HG03280 (cell line): Measurements from ENCODE around the gene DPH5.
"Not testable (repeated sequence)": the region's sequence is repeated elsewhere in the genome, so short reads cannot be mapped to it uniquely, and the experiment has no call there.

Experiments used
- ATAC-seq: cut with Tn5 transposase; IDR thresholded peaks from one replicate; pipeline ENCODE4 v1.9.1; 2021; ENCODE audit warnings: mild to moderate bottlenecking, moderate library complexity; ENCODE audit not compliant: unreplicated experiment

DPH5 gene

DNA sequence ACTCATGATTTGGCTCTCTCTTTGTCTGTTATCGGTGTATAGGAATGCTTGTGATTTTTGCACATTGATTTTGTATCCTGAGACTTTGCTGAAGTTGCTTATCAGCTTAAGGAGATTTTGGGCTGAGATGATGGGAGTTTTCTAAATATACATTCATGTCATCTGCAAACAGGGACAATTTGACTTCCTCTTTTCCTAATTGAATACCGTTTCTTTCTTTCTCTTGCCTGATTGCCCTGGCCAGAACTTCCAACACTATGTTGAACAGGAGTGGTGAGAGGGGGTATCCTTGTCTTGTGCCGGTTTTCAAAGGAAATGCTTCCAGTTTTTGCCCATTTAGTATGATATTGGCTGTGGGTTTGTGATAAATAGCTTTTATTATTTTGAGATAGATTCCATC lies 79.5 kb downstream of the DPH5 start:
- ATAC-seq = not testable (repeated sequence)

DNA sequence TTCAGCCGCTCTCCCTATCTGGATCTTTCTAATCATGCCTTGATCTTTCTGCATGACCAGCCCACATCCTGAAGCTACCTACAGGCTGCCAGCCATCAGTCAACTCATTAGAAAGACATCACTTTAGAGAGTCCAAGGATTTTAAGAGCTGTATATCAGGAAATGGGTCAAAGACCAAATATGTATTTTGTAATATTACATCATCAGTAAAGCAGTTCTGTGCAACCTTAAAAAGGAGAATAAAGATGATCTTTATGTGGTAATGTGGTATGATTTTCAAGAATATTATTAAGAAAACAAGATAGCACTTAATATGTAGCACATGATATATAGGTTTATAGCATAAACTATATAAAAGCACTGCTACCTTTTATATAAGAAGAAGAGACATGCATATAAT lies 82.1 kb downstream of the DPH5 start:
- ATAC-seq = no peak

DNA sequence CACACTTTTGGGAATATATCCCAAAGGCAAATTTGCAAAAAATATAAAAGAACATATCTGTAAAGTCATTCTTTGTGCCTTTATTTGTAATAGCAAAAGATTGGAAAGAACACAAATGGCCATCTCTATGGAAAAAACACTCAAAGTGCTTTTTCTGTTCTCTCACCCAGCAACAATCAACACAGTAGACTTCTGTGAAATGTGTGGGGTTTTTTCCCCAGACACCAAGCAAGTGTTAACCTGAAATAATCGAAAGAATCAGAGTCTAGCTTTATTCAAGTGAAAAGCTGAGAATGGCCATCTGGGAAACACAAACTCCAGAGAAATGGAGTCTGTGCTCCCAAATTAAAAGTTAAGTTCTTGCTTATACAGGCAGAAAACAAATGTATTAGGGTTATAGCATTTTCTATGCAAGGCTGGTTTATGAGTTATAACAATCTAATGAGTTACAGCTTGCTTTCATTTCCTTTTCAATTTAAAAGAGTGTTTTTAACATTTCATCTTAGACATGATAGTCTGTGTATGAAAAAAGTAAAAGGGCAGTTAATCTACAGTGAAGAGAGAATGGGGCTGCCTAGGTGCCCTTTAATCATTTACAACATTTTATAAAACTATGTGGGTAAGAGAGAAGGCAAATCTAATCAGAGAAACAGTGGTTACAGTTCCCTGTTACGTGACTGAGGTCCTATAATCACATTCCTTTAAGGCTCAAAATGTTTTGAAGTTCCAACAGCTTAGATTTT lies 83.1 kb downstream of the DPH5 start:
- ATAC-seq = no peak

DNA sequence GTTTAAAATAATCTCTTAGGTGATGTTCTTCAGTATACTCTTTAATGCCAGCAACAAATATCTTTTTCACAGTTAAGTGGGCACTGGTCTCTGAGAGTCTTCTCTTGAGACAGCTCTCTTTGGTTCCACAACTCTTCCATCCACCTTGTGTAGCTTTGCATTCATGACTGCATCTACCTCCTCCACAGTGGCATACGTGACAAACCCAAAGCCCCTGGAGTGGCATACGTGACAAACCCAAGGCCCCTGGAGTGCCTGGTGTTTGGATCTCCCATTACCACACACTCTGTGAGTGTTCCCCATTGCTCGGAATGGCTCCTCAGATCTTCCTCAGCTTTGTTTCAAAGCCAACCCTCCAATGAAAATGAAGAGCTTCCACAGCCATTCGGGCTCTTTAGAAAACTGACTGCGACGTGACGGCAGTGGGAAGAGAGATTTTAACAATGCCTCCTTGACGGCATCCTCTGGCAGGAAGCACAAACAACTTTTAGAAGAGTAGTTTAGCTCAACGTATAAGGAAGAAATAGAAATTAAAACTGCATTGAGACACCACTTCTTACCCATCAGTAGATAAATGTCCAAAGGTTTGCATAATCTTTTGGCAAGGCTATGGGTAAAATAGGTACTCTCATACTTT lies 83.9 kb downstream of the DPH5 start:
- no peak for ATAC-seq

DNA sequence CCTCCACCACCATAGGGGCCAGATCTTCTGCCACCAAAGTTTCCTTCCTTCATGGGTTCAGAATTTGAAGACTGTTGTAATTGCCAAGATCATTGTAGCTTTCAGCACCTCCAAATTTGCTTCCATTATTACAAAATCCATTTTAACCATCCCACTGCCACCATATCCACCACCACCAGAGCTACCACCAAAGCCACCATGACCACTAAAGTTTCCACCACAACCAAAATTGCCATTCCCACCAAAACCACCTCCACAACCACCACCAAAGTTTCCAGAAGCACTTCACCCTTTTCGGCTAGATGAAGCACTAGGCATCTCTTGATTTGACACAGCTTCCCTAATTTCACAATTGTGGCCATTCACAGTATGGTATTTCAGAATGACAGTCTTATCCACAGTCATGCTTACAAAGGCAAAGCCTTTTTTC lies 84.5 kb downstream of the DPH5 start:
- no peak for ATAC-seq
